GM23248 (cell line): ENCODE measurements around the gene ANKRD63. TPM values are rescaled to one million over a fixed set of nuclear protein-coding genes. Genes with fewer than 3 reads are reported as not detected.

Source experiments
- DNase-seq: peaks from one replicate; pipeline ENCODE4 v3.0.0-alpha.2; 2015
- H2AFZ ChIP-seq: fragments of 200-600 bp; sonication (generic); 2 replicates; pipeline ENCODE4 v1.6.1; 2016; ENCODE audit warnings: antibody characterized with exemption
- H3F3A ChIP-seq: fragments of 200-600 bp; sonication (generic); 2 replicates; pipeline ENCODE4 v1.6.1; 2016; ENCODE audit warnings: mild to moderate bottlenecking, antibody characterized with exemption, mixed run types; ENCODE audit not compliant: insufficient read depth
- H3K27ac ChIP-seq: fragments of 200-600 bp; sonication (generic); 2 replicates; pipeline ENCODE4 v1.5.1; 2016; ENCODE audit warnings: mild to moderate bottlenecking
- H3K27me3 ChIP-seq: fragments of 200-600 bp; sonication (generic); replicated peaks from 2 replicates; pipeline ENCODE4 v1.6.1; 2016; ENCODE audit warnings: mild to moderate bottlenecking; ENCODE audit not compliant: insufficient read depth
- H3K36me3 ChIP-seq: fragments of 200-600 bp; sonication (generic); 2 replicates; pipeline ENCODE4 v1.6.1; 2016; ENCODE audit warnings: low read depth, mild to moderate bottlenecking
- H3K4me1 ChIP-seq: fragments of 200-600 bp; sonication (generic); 2 replicates; pipeline ENCODE4 v1.6.1; 2016; ENCODE audit warnings: mild to moderate bottlenecking; ENCODE audit not compliant: insufficient read depth
- H3K4me2 ChIP-seq: fragments of 200-600 bp; sonication (generic); one replicate; pipeline ENCODE4 v1.6.1; 2016; ENCODE audit warnings: mild to moderate bottlenecking; ENCODE audit not compliant: unreplicated experiment
- H3K4me3 ChIP-seq: fragments of 200-600 bp; sonication (generic); 2 replicates; pipeline ENCODE4 v1.5.1; 2016; ENCODE audit warnings: mild to moderate bottlenecking
- H3K79me2 ChIP-seq: fragments of 200-600 bp; sonication (generic); 2 replicates; pipeline ENCODE4 v1.6.1; 2016; ENCODE audit warnings: mild to moderate bottlenecking; ENCODE audit not compliant: insufficient read depth
- H3K9ac ChIP-seq: fragments of 200-600 bp; sonication (generic); 2 replicates; pipeline ENCODE4 v1.6.1; 2016; ENCODE audit warnings: mild to moderate bottlenecking
- H3K9me2 ChIP-seq: fragments of 200-600 bp; sonication (generic); 2 replicates; pipeline ENCODE4 v1.6.1; 2016; ENCODE audit warnings: mixed run types, mild to moderate bottlenecking, moderate library complexity; ENCODE audit not compliant: insufficient read depth
- H3K9me3 ChIP-seq: fragments of 200-600 bp; sonication (generic); one replicate; pipeline ENCODE4 v1.6.1; 2017; ENCODE audit warnings: low read depth
- H4K20me1 ChIP-seq: fragments of 200-600 bp; sonication (generic); 2 replicates; pipeline ENCODE4 v1.6.0; 2016; ENCODE audit not compliant: insufficient read depth
- EZH2 ChIP-seq: fragments of 200-600 bp; sonication (generic); IDR thresholded peaks from 2 replicates; pipeline ENCODE4 v1.6.1; 2018; ENCODE audit warnings: antibody characterized with exemption, mild to moderate bottlenecking; ENCODE audit not compliant: insufficient read depth, poor library complexity, severe bottlenecking
- EZH2phosphoT487 ChIP-seq: fragments of 200-600 bp; sonication (generic); IDR thresholded peaks from 2 replicates; pipeline ENCODE4 v1.6.1; 2018; ENCODE audit warnings: antibody characterized with exemption, moderate library complexity, mild to moderate bottlenecking, low read depth; ENCODE audit not compliant: insufficient read depth
- WGBS, 2 experiments: methylation state at CpG; one replicate each; pipeline ENCODE4 v1.1.6; 2015 to 2017; ENCODE audit warnings: low lambda C conversion rate in 2 of 2, low coverage in 1 of 2; ENCODE audit errors: missing lambda C conversion rate in 2 of 2; 5-methylcytosine and 5-hydroxymethylcytosine counted together
- in situ Hi-C: fragments of 300-500 bp; cut with MboI; formaldehyde crosslinking; loops from 2 replicates; pipeline ENCODE4 v1.15.0; 2020
- polyA plus RNA-seq: library from polyadenylated mRNA; unstranded; fragments of >200 nt; fragmentation: Nextera tagmentation; extraction: Ambion mirVana; gene quantifications from 2 replicates; pipeline ENCODE4 v1.2.1, GENCODE V29; 2016
- total RNA-seq: library from RNA; depleted of rRNA; stranded (reverse); fragments of >200 nt; shearing (Covaris generic); gene quantifications from 2 replicates; pipeline ENCODE4 v1.2.3, GENCODE V29; 2014

The ANKRD63 gene
- total and polyA plus RNA-seq, 2 experiments from 2014 or later, result not detected

GRCh38 chr15:40265875-40266274 lies 17.0 kb downstream of the ANKRD63 start:
- Histone ChIP-seq H3K4me1 (peaks cover 7% of the 10 kb centered on the region), H4K20me1 (no peaks in the 10 kb centered on the region), H3K4me2 (no peak overlapping the region), H2AFZ (no peak overlapping the region), H3K27me3 (no peaks in the 10 kb centered on the region), H3K79me2 (no peaks in the 10 kb centered on the region), H3K36me3 (no peaks in the 10 kb centered on the region), H3K9me3 (no peaks in the 10 kb centered on the region), H3K9ac (no peak overlapping the region), H3K27ac (no peak overlapping the region), H3K9me2 (no peaks in the 10 kb centered on the region), H3F3A (0 out of 2 replicates have a peak, but pooled peaks cover 7% of the 10 kb centered on the region), H3K4me3 (no peak overlapping the region)
- in situ Hi-C loops, result no loop called here
- TF ChIP-seq EZH2 (no peak), EZH2phosphoT487 (no peak)
- DNase-seq, result no peak
- 90 to 92% methylated on average over 18 to 20 of the region's 20 CpGs for WGBS, 2 experiments

DNA sequence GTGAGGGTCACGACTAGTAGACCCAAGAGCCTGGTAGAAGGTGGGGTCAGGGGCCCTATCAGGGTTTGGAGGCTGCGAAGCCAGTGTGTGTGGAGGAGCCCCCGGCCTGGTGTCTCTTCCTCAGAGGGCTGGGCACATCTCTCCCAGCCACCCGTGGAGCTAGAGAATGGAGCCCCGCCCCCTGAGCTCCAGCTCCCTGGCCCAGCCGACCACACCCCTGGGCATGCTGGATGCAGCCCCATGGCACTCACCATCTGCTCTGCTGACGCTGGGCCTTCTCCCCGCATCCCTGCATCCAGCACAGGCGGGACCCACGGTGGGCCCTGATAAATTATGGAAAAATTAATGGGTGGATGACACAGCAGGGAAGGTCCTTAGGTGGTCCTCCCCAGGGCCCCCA lies 17.5 kb downstream of the ANKRD63 start:
- WGBS, 2 experiments, result 57% methylated on average over 10 of the region's 10 CpGs
- no peak overlapping the region for H2AFZ ChIP-seq

GRCh38 chr15:40264321-40265153 lies 18.3 kb downstream of the ANKRD63 start:
- TF ChIP-seq EZH2phosphoT487 (no peak), EZH2 (no peak)
- no peak overlapping the region for H3K9ac ChIP-seq
- H3K27me3 ChIP-seq, result no peaks in the 10 kb centered on the region
- no peaks in the 10 kb centered on the region for H3K79me2 ChIP-seq
- no peaks in the 10 kb centered on the region for H3K36me3 ChIP-seq
- no peak overlapping the region for H3K4me2 ChIP-seq
- H3K27ac ChIP-seq, result no peak overlapping the region
- peaks cover 7% of the 10 kb centered on the region for H3K4me1 ChIP-seq
- no peak overlapping the region for H3K4me3 ChIP-seq
- H3F3A ChIP-seq, result 0 out of 2 replicates have a peak, but pooled peaks cover 7% of the 10 kb centered on the region
- WGBS, 2 experiments, result 71 to 82% methylated on average over 16 of the region's 16 CpGs
- H3K9me3 ChIP-seq, result no peaks in the 10 kb centered on the region
- in situ Hi-C loops, result no loop called here
- H3K9me2 ChIP-seq, result no peaks in the 10 kb centered on the region
- H4K20me1 ChIP-seq, result no peaks in the 10 kb centered on the region
- no peak overlapping the region for H2AFZ ChIP-seq
- no peak for DNase-seq

More for the DNA sequence above, 17.5 kb downstream of the ANKRD63 start:
- H3K9ac ChIP-seq, result no peak overlapping the region
- no peaks in the 10 kb centered on the region for H3K9me2 ChIP-seq
- H3K9me3 ChIP-seq, result no peaks in the 10 kb centered on the region
- H3K4me1 ChIP-seq, result peaks cover 7% of the 10 kb centered on the region
- no peaks in the 10 kb centered on the region for H3K79me2 ChIP-seq
- no peak for TF ChIP-seq EZH2phosphoT487
- no peak for TF ChIP-seq EZH2
- no peak for DNase-seq
- H3K4me2 ChIP-seq, result no peak overlapping the region
- H3F3A ChIP-seq, result 0 out of 2 replicates have a peak, but pooled peaks cover 7% of the 10 kb centered on the region
- no peak overlapping the region for H3K4me3 ChIP-seq
- H4K20me1 ChIP-seq, result no peaks in the 10 kb centered on the region
- in situ Hi-C loops, result no loop called here
- no peaks in the 10 kb centered on the region for H3K27me3 ChIP-seq
- H3K36me3 ChIP-seq, result no peaks in the 10 kb centered on the region
- H3K27ac ChIP-seq, result no peak overlapping the region

DNA sequence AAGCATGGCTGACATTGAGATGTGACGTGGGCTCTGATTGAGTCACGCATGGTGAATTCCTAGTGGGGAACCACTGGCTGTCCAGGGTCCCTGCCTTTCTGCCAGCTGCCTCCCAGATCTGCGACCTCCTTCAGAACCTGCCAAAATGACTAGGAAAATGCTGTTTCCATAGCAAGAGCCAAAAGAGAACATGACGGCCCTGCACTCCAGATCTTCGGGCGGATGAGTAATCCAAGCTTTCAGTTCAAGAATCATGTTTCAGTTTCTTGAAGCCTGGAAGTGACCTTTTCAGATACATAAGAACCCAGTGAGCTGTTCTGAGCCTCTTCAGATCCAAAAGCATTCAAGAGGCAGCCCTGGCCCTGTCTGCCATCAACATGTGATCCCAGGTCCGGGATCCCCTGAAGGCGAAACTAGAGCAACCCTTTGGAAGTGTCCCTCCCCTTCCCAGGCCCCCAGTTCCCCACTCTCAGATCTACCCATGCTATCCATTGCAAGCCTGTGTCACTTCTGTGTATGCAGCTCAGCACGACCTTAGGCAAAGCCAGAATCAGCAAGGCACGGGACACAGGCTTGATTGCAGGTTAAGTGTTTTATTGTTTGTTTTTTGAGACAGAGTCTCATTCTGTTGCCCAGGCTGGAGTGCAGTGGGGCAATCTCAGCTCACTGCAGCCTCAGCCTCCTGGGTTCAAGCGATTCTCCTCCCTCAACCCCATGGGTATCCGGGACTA lies 19.7 kb downstream of the ANKRD63 start:
- peak overlapping the region; percentile 32 for H3K4me2 ChIP-seq
- no peaks in the 10 kb centered on the region for H3K79me2 ChIP-seq
- H3K9me3 ChIP-seq, result no peaks in the 10 kb centered on the region
- H3K4me1 ChIP-seq, result peaks cover 7% of the 10 kb centered on the region
- in situ Hi-C loops, result no loop called here
- H3K9ac ChIP-seq, result no peak overlapping the region
- no peak overlapping the region for H3K4me3 ChIP-seq
- WGBS, 2 experiments, result 53 to 54% methylated on average over 12 of the region's 12 CpGs
- TF ChIP-seq EZH2phosphoT487 (no peak), EZH2 (no peak)
- no peak overlapping the region for H3K27ac ChIP-seq
- no peaks in the 10 kb centered on the region for H4K20me1 ChIP-seq
- H3K36me3 ChIP-seq, result no peaks in the 10 kb centered on the region
- H3F3A ChIP-seq, result 0 out of 2 replicates have a peak, but pooled peaks cover 7% of the 10 kb centered on the region
- H3K9me2 ChIP-seq, result no peaks in the 10 kb centered on the region
- DNase-seq, result peak; percentile 82
- H3K27me3 ChIP-seq, result no peaks in the 10 kb centered on the region
- no peak overlapping the region for H2AFZ ChIP-seq
